GM21381 (cell line): ENCODE results near the gene MTA1.

Experiments
- ATAC-seq: cut with Tn5 transposase; IDR thresholded peaks from one replicate; pipeline ENCODE4 v1.9.1; 2021; ENCODE audit warnings: mild to moderate bottlenecking, moderate library complexity; ENCODE audit not compliant: unreplicated experiment

Gene MTA1

DNA sequence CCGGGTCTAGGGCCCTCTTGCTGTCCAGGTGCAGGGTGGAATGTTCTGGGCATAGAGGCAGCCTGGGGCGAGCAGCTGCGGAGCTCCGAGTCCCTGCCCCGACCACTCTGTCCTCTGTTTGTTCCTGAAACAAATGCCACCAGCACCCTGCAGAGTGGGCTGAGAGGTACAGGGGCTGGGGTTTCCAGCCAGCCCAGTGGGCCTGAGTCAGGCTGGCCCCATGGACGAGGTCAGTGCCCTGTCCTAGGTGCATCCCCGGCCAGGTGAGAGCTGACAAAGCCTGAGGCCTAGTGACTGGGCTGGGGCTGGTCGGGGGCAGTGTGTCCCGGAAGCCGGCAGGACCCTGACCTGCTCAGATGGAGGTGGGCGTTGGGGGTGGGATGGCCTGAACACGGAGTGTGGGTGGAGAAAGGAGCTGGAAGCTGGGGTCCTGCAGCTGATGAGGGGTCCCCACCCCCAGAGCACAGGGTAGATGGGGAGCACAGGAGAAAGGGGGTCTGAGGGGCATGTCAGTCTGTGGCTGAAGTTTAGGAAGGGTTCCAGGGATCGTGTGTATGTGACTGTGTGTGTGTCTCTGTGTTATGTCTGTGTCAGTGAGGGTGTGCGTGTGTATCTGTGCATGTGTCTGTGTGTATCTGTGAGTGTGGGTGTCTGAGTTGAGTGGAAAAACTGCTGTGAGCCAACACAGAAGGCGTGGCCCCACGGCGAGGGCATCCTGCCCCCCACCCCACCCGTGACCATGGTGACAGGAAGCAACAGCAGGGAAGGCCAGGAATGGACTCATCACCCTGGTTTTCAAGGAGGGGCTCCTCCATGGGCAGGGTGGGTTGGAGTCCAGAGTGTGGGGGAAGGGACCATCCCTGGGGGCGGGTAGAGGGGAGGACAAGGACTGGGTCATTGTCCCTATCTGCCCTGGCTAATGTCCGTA lies 64.7 kb downstream of the MTA1 start:
- ATAC-seq = no peak

DNA sequence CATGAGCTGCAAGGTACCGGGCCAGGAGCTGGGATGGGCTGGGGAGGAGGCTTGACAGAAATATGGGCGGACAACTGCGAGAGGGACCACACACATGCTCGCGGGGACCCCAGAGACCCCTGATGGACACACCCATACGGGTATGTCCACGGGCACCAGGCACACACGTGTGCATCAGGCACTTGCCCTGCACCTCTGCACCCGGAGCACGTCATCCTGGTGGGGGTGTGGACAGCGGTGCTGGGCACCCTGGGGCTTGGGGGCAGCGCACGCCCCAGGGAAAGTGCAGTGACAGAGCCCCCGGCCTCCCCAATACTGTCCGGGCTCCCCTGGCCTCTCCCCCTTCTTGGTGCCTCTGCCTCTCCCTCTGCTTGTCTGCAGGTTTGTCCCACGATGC lies 65.4 kb downstream of the MTA1 start:
- ATAC-seq = no peak

DNA sequence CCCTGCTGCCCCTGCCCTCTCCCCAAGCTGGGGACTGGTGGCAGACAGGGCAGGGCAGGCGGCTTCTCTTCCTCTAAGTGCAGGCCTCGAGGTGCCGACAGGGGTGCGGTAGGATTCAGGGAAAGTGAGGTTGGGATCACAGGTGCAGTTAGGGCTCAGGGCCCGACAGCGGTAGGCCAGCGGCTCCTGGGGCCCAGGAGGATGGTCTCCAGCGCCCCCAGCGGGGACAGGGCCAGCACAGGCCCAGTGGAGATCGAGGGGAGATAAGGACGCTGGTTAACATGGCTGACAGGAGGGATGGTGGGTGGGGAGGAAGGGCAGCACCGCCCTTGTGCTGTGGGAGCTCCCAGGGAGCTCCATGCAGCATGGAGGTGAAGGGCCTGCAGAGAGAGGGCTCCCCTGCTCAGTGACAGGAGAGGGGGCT lies 66.1 kb downstream of the MTA1 start:
- no peak for ATAC-seq

GRCh38 chr14:105486163-105486973 lies 66.7 kb downstream of the MTA1 start, which contains the start of gene CRIP1:
CRIP1 (plus strand) TSS chr14:105486886; CDS start chr14:105487260, 374 bp downstream.
- ATAC-seq = no peak

DNA sequence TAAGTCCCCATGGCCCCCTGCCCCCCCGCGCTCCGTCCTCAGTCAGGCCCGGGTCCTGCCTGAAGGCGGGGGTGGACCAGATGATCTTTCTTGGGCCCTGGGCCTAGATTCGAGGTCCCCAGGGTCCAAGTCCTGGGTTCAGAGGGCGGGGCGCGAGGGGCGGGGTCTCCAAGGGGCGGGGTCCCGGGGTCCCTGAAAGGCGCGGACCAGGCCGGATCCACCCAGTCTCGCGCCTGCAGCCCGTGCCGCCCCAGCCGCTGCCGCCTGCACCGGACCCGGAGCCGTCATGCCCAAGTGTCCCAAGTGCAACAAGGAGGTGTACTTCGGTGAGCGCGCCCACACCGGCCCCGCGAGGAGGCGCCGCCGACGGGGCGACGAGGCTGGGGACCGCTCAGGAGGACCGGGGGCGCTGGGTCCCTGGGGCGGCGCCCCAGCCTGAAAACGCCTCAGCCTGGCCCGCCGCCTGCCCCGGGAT lies 67.4 kb downstream of the MTA1 start:
- no peak for ATAC-seq

DNA sequence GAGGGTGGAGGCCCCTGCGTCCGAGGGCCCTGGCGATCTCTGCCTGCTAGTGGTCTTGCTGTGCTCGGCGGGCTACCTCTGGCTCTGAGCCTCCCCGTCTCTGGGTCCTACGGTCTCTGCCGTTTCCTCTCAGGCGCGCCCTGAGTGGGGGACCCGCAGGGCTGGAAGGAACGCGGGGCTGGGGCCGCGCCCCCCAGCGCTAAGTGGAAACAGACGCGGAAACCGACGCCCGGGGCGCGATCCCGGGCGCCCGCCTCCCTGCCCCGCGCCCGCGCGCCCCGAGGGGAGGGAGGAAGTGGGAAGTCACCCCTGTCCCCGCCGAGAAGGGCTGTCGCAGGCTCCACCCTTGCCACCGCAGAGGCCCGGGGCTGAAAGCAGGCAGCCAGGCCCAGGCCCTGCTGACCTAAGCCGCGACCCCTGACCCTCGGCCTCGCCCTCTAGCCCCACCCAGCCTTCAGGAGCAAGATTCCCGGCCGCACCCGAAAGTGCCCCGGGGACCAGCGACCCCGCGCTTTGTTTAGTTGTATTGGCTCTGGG lies 67.9 kb downstream of the MTA1 start:
- no peak for ATAC-seq

GRCh38 chr14:105487986-105488777 lies 68.6 kb downstream of the MTA1 start:
- no peak for ATAC-seq

DNA sequence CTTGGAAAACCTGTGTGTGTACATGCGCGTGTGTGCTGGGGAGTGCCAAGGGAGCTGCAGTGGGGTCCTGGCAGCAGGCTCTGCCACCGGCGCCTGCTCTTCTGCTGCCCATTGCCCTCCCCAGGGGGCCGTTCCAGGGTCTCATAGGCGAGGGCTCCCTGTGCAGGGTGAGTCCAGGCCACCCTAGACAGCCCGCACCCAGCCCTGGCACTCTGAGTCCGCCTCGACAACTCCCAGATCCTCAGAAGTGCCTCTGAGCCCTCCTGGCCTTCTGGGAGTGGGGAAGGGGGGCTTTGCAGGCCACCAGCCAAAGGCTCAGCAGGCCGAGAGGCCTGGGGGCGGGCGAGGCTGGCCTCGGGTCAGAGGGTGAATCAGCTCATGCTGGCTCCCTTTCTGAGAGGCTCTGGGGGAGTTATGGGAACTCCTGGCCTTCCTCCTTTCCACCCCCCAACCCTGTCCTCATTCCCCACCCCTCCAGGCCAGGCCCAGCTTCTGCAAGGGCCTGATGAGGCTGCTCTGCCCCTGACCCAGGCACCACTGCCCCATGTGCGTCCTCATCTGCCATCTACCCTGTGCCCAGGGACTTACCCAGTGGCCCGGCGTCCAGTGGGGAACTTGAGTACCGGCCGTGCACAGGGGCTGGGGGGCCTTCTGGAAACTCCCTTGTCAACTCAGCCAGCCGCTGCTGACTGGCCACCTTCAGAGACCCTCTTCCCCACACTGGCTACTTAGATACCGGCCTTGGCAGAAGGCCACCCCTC lies 69.3 kb downstream of the MTA1 start:
- ATAC-seq = no peak

DNA sequence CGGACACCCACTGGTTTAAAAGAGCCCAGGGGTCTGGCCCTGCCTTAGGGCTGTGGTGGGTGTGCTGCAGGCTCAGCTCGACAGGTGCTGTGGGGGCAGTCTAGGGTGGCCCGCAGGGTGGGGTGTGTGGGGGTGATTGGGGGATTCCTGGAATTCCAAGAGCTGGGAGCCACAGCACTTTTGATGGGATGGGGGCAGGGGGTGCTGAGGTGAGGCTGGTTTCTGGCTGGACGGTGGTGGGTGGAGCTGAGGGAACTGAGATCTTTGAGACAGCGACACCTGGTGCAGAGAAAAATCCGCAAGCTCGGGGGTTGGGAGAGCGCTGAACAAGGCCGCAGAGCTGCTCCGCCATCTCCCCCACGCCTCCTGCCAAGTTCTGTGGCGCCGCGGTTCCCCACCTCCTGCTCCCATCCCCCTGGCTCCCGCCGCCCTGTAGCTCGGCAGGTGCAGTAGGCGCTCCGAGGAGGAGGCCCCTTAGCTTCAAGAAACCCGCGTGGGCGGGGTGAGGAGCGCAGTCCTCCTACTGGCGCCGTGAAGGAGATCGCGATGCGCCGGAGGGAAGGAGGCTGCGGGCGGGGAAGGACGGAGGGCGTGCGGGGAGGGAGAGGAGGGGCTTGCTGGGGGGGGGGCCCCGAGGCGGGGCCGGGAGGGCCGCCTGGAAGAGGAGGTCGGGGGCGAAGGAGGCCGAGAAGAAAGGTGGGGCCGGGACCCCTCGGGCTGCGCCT lies 70.1 kb downstream of the MTA1 start:
- peak; percentile 0 for ATAC-seq

DNA sequence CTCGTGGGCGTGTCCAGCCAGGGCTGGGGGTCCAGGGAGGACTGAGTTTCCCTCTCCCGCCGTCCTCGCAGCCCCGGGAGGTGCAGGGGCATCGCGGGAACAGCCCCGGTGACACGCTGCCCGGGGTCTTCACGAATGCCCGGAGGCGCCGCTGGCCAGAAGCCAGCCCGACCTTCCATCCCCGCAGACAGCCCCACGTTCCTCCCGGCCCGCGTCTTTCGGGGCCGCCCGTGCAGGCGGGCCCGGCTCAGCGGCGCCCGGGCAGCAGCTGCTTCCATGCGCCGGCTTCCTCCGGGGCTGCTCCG lies 70.6 kb downstream of the MTA1 start:
- peak; percentile 2 for ATAC-seq

DNA sequence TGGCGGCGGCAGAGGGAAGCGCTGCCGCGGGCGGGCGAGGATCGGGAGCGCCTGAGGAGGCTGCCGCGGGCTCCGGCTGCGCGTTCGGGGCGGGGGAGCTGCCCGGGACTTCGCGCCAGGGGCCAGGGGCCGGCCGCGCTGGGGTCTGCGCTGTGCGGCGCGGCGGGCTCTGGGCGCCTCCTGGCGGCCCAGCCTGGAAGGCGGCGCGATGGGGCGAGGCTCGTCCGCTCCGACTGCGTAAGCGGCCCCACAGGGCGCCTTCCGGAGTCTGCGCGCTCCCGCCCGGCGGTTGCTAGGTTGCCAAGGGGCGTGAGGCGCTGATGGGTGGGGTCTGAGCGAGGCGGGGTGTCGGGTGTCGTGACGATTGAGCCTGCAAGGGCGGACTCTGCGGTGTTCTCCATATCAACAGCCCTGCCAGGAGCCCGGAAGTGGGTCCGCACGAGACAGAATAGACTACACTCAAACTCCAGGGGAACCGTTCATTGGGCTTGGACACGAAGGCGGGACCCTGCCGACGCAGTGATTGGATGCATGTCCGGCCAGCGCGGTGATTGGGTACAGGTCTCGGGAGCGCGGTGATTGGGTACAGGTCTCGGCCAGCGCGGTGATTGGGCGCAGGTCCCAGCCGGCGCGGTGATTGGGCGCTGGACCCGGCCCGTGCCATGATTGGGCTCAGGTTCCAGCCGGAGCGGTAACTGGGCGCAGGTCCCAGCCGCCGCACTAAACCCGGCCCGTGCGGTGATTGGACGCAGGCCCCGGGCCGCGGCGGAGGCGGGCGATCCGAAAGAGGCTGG lies 71.1 kb downstream of the MTA1 start, which contains the start of gene TEDC1:
Gene TEDC1, plus strand, starts transcription at position 675 of the 794 bp plus-strand sequence. CDS start 130 bp downstream, outside the sequence.
- peak; percentile 61 for ATAC-seq

DNA sequence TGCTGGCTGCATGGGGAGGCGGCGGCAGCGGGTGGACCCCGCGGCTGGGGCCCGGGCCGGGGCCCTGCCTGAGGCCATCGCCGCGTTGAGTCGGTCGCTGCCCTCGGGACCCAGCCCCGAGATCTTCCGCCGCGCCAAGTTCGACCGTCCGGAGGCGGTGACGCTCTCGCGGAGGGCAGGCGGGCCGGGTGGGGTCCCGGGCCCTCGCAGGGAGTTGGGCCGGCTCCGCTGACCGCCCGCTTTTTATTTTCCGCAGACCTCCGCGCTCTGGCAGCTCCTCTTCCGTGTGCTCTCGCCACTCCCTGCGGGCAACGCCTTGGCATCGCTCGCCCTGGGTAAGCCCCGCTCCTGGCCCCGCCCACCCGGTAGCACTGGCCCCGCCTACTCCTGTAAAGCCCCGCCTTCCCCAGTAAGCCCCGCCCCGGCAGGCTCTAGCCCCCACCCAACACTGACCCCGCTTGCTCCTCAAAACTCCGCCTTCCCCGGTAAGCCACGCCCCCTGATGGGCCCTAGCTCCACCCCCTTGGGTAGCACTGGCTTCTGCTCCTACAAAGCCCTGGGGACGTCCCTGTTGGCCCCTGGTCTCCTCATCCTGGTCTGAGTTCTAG lies 71.8 kb downstream of the MTA1 start:
- peak; percentile 6 for ATAC-seq

DNA sequence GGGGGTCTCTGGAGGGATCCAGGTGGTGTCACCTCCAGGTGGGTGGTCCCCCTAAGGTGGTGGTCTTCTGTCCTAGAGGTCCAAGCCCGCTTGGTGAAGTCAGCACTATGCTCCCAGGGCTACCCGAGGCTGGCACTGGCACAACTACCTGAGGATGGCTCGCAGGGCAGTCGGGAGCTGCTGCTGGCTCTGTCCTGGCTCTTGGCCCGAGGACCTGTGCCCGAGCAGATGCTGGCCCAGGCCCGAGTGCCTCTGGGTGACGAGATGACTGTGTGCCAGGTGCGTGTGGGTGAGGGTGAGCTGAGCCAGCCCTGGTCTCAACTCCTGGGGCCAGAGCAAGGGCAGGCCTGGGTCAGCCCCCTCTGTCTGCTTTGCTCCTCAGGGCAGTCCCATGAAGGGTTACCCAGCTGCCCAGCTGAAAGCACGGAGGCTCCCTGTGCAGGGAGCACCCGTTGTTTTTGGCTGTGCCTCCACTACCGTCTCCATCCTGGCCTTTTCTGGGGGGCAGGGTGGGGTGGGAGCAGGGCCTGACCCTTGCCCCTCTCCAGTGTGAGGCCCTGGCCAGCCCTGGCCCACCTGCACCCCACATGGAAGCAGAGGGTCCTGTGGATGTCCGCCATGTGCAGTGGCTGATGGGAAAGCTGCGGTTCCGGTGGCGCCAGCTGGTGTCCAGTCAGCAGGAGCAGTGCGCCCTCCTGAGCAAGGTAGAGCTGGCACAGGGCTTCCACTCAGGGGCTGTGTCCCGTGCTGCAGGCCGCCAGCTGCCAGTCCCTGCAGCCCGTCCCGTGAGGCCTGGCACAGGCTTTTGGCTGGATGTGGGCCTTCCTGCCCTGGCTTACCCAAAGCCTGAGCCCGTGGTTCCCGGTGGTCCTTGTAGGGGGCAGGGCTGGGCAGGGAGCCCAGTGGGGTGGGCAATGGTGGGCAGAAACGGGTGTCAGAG lies 72.7 kb downstream of the MTA1 start:
- no peak for ATAC-seq

GRCh38 chr14:105492971-105493871 lies 73.6 kb downstream of the MTA1 start:
- no peak for ATAC-seq

- no peak for ATAC-seq
Measured at GRCh38 chr14:105493921-105494605, 74.4 kb downstream of the MTA1 start.
